ENCODE results near the gene FEM1B.

The FEM1B gene

DNA sequence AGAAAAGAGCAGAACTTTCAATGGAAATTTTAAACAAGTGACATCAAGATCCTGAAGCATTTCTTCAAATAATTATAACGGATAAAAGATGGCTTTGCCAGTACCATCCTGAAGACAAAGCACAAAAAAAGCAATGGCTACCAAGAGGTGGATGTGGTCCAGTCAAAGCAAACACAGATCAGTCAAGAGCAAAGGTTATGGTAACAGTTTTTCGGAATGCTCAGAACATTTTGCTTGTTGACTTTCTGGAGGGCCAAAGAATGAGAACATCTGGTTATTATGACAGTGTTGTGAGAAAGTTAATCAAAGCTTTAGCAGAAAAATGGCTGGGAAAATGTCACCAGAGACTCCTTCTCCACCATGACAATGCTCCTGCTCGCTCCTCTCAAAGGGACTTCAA lies 31.5 kb downstream of the FEM1B start:
- no peak for DNase-seq (ENCODE audit: low spot score)

DNA sequence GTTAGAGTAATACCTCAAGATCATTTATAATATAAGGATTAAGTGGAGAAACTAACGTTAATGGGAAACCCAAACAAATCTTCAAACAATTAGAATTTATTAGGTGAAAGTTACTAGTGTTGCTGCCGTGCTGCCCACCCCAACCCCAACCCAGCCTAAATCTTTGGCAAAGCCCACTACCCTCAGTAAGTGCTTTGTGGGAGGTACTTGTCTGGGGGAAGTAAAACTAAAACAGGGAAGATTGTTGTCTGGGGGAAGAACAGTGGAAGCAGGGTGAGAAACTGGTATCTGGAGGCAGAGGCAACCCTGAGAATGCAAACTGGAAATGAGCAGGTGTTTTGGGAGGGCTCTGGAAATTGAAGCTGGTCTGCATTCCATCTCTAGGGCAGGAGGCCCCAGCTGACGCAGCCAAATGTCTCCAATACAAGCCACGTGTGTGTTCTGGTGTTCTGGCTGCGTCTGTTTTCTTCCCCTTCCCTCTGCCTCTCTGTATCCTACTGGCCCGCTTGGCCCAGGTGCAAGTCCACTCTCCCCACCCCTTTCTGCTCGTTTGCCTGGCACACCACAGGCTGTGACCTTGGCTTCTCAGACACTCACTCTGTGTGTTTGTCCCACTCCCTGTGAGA lies 32.7 kb downstream of the FEM1B start:
- DNase-seq (ENCODE audit: low spot score) = no peak

DNA sequence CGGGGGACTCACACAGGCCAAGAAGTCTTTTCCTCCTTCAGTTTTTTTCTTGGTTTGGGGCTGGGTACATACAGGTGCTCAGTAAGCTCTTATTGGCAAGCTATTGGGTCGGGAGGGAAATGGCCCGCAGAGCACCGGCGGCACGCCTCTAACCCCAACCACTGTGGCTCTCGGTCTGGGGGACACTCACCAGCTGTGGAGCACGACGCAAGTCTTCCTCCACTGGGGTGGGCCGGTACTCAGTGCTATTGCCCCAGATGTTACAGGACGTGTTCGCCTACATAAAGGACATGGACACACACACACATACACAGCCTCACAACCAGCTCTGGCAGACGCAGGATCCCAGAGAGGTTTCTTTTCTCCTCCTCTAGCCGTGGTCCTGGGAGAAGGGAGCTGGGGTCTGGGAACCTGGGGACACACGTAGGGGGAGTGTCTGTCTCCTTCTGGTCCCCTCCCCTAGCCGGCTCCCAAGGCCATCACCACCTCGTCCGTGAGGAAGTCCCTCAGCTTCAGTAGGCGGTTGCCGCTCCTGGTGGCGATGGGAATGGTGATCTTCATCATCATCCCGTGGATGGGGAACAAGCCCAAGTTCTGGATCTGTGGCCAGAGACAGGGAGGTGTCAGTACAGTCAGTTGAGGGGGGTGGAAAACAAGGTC lies 33.4 kb downstream of the FEM1B start:
- no peak for DNase-seq (ENCODE audit: low spot score)

DNA sequence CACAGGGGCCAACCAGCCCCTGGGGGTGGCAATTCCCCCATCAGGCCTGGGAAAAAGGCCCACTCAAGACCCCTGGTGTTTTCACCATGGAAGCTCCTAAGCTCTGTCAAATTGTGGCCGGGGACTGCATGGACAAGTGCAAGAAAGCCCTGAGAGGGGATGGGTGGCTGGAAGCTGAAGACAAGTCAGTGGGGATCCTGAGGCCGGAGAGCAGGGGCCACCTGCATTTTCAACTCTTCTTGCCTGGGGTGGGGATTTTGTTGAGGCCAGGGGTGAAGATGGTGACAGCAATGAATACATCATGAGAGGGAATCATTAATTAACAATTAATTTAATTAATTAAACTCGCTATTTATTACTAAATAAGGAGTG lies 33.9 kb downstream of the FEM1B start:
- no peak for DNase-seq (ENCODE audit: low spot score)

DNA sequence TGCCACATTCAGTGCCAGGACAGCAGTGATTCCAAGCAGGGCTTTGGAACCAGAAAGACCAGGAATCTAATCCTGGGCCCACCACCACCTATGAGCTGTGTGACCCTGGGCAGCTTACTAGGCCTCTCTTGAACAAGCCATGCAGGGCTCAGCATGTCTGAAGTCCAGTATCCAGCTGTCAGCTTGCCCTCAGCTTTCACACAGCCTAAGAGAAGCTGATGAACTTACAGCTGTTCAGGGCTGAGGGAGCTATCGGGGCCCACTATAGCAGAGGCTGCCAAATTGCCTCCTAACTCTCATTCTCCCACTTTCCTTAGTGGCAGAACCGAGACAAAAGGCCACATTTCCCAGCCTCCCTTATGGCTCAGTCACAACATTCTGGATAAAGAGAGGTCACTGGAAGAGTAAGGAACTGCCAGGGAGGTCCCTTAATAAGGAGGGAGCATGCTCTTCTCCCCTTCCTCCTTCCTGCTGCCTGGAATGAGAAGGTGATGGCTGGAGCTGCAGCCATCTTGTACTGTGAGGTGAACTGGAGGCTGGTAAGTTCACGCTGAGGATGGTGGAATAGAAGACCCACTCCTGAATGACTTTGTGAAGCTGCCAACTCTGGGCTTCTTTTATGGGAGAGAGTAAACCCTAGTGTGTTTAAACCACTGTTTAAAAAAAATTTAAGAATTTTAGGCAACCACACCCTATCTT lies 34.5 kb downstream of the FEM1B start:
- DNase-seq (ENCODE audit: low spot score) = no peak

DNA sequence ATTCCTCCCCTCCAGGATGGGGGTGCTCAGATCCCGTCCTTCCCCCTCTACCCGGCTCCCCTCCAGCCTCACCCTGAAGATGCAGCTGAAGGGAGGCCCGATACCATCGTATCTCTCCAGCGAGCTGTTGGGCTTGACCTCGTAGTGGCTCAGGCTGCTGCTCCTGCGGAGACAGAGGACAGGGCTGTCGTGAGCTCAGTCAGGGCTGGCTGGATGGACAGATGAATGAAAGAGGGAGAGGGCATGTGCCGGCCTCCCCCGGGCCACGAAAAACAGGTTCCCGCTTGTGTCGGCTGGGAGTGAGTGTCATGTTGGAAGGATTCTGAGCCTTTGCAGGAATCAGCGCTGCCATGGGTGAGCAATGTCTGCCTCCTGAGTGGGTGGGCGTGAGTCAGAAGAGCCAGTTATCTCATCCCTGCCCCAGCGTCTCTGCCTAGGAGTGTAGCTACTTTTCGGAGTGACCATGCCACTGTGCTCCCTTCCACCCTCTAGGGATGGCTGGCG lies 35.2 kb downstream of the FEM1B start:
- DNase-seq (ENCODE audit: low spot score) = no peak

DNA sequence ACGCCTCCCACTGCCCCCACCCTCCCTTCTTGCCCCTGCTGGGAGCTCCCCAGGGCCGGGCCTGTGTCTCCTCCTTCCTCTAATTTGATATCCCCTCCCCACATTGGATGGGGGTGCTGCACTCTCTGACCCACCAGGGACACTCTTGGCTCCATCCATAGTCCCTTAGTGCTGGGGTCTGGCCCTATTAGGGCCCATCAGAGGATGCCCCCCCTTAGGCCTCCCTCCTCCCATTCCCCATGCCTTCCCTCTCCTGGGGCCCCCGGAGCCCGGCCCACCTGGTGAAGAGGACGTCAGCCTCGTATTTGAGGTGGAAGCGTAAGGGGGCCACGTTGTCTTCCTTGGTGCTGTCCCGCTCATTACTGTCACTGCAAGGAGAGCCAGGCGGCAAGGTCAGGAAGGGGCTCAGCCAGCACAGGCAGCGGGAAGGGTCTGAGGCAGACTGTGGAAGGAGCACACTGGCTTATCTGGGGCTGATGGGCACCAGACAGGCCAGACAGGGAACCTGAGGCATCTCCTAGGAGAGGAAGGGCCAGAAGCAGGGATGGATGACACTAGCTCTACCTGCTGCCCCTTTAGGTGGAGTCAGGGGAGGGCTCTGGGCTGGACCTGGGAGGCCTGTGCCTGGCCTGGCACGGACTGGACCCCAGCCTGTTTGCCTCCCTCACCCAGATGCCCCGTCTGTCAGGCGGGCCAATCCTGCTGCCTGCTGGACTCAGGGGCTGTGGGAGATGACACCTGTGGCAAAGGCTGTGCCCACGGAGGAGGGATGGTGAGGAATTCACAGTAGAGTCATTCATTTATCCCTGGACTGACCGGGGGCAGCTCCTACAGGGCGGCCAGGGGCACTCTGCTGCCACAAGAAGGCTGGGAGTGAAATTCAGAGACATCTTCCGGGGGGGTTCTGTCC lies 36.2 kb downstream of the FEM1B start:
- no peak for DNase-seq (ENCODE audit: low spot score)

DNA sequence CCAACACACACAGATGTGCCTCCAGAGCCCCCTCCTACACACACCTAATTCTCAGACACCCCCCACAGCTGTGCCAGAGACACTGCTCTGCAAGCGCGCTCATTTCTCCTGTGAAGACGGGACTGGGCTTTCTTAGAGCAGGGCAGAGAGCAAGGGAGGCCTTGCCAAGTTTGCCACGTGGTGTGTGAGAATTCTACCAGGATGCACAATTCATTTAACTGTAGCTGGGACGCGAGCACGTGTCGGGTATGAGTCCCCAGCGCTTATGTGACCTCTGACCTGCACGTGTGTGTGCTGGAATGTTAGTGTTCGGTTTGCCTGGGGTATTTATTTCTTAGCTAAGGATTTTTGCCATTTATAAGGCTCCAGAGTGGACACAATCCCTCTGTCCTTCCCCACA lies 37.0 kb downstream of the FEM1B start:
- no peak for DNase-seq (ENCODE audit: low spot score)

DNA sequence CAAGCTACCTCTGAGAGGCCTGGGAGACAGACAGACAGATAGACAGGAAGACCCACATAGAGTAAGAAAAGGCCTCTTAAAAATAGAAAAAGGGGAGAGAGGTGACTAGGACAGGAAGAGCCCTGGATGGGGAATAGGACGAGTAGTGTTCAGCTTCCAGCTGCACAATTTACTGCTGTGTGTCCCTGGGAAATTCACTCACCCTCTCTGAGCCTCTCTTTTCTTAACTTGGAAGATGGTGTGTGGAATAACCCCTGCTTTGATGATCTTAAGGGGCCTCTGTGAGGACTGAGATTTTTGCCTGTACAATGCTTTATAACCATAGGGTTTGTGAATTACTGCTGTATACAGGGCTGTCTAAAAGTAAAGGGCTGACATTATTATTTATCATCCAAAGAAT lies 37.5 kb downstream of the FEM1B start:
- DNase-seq (ENCODE audit: low spot score) = no peak

DNA sequence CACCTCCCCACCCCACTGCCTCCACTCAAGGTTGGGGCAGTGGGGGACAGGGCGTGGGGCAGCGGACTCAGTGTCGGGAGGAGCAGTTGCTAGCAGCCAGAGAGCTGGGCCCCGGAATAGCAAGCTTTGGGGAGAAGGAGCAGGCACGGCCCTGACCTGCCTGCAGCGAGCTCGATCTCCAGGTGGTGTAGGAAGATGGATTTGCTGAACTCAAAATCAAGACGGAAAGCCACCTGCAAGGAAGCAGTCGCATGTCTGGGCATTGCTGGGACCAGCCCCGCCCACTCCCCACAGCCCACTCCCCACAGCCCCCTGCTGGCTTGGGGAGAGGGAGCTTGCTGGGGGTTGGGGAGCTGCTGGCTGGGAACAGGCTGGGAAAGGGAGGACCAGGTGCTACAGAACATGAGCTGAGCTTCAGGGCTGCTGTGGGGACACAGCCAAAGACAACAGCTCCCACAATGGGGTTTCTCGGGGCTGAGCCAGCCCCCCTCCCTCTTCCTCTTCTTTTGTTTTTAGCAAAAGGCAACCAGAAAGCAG lies 38.0 kb downstream of the FEM1B start:
- DNase-seq (ENCODE audit: low spot score) = no peak

DNA sequence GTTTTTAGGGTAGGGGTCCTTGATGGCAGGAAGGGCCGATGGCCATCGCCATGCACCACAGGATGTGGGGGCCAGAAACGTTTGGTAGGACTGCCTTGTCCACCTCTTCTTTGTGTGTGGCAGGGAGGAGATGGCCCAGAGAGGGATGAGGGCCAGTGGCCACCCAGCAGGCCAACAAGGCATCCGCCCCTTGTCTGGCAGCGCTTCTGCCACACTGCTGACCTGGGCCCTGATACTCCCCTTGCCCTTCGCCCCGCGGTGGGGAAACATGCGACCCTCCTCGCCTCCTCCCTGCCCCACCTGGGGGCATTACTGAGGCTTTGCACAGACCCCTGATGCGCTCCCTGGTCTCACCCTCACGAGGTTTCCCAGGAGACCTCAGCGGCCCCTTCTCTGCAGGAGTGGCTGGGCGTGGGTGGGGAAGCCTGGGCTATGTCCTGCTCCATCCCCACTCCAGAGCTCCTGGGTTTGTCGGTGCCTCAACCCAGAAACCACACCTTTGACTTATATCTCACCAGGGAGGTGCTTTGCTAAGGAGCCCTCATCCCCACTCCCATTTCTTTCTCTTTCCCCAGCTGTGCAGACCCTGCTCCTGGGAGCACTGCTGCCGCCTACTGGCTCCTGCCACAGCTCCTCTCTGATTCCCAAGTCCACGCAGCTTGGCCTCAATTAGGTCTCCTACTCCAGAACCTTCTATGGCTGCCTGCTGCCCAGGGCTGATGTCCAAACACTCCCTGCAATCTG lies 38.7 kb downstream of the FEM1B start:
- DNase-seq (ENCODE audit: low spot score) = no peak

DNA sequence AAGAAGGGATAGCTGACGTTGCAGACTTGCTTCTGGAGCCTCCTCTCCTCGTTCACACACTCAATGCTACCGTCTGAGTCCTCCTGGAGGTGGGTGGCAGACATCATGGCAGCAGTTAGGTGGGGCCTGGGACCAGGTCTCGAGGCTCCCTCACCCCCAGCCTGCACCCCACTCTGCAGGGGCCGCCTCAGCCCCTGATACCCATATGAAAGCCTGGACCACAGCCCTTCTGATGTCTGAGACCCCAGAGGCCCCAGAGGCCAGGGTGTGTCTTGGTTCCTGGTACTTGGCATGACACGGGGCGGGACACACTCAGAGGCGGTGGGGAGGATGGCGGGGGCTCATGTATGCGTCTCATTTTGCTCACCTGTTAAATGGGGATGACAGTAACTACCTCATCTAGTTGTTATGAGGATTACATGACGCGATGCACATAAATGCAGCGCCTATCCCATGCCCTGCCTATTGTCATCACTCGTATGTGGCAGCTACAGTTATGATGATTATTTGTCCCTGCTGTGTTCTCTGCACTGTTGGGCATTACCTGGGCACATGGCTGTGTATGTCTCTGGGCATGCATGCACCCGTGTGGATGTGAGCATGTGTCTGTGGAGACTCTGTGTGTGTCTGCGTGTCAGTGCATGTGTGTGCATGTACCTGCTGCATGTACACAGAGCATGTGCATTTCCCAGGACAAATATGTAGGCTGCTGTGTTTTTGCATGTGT lies 39.9 kb downstream of the FEM1B start:
- no peak for DNase-seq (ENCODE audit: low spot score)

DNA sequence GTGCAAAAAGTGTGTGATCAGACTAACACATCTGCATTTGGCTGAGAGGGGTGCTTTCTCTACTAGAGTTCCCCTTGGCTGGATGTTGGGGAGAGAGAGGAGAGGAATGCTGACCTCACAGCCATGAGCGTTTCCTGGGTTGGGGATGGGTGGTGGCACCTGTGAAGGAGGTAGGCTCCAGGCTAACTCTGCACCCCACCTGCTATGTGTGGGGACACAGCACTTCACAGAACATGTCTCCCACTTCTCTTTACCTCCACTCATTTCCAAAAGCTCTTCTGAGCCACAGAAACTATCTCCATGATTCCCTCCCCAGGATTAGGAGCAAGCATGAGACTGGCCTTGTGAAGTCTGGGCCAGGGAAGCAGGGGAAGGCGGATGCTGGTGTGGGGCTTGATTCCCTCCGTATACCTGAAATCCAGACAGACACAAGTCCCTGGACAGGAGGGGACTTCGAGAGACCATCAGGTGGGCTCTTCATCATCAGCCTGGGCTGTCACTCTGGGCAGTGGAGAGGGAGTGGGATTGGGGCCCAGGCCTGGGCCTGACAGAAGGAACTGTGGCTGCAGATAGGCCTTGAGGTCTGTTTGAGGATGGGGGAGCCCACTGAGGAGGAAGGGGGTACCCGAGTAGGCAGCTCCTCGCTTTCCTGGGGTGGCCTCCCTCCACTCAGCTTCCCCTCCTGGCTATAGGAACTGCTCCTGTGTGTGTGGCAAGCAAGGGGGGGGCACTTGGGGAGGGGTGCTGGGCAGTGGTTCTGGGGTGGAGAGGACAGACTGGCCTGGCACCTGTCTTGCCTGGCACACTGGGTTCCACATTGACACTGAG lies 40.7 kb downstream of the FEM1B start:
- DNase-seq (ENCODE audit: low spot score) = no peak

DNA sequence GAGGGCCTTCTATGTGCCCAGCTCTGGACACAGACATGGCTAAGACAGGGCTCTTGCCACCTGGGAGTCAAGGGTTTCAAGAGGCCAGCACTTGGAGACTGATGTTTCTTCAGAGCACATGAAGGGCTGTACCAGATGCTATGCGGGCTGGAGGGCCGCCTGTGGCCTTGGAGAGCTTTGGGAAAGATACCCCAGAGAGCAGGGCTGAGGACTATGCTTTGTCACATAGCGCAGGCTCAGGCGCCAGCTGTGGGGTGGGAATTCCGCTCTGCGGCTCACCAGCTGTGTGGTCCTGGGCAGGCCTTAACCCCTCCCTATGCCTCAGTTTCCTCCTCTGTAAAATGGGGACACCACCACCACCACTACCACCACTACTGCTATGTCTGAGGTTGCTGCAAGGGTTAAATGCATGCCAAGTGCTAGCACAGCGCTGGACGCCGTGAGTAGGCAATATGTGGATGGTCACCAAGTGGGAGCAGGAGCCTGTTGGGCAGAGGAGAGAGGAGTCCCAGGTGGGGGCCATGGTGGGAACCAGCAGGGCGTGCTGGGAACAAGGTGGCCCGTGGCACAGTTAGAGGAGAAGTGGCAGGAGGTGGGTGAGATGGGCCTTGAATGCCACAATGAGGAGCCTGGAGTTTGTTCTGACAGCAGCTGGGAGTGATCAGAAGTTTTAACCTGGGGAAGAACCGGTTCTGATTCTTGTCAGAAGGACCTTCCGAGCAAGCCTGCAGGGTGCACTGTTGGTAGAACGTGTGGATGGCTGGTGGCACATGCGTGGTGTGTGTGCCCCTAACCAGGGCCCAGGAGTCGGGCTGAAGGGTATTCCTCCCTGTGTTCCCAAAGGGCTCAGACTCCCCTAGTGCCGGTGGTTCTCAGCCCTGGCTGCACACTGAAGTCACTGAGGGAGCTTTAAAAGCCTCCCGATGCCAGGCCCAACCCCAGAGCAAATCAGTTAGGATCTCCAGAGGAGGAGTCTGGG lies 41.7 kb downstream of the FEM1B start:
- DNase-seq (ENCODE audit: low spot score) = no peak

DNA sequence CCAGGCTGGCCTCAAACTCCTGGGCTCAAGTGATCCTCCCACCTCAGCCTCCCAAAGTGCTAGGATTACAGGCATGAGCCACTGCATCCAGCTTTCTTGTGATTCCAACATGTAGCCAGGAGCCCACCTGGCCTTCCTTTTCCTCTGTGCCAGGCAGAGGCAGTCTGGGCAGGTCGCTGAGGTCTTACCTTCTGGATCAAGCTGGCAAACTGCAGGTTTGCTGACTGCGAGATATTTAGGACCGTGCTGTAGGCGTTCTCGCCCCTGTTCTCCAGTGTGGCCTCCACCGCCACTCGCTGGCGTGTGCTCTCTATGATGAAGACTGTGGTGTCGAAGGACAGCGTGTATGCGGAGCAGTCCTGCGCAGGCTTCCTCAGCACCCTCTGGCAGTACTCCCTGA lies 42.5 kb downstream of the FEM1B start:
- no peak for DNase-seq (ENCODE audit: low spot score)

DNA sequence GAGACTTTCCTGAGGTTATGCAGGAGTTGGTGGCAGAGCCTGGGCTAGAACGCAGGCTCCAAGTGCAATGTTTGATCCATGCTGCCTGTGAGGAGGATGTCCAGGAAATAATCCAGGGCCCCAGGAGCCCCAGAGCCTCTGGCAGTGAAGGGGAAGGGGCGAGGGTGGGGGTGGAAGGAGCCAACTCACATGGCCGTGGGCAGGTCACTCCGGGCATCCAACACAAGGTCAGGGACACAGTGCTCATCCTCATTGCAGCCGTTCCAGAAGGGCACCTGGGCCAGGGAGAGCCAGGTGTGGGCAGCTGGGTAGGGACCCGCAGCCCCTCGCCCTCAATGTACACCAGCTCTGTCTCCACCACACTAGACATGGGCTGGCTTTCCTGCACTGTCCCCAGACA lies 43.7 kb downstream of the FEM1B start:
- DNase-seq (ENCODE audit: low spot score) = no peak

DNA sequence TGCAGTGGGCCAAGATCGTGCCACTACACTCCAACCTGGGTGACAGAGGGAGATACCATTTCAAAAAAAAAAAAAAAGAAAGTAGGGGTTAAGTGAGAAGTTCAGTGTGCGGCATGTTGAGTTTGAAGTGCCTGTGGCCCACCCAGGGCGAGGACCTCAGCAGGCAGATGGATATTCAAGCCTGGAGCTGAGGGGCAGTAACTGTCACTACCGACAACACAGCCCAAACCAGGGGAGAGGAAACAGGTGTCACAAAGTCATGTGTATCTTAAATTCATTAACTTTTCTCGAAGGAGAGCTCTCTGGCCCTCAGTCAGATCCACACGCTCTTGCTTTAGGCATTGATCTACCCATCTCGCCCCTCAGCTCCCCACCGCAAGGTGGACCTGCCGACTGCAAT lies 45.3 kb downstream of the FEM1B start:
- no peak for DNase-seq (ENCODE audit: low spot score)

DNA sequence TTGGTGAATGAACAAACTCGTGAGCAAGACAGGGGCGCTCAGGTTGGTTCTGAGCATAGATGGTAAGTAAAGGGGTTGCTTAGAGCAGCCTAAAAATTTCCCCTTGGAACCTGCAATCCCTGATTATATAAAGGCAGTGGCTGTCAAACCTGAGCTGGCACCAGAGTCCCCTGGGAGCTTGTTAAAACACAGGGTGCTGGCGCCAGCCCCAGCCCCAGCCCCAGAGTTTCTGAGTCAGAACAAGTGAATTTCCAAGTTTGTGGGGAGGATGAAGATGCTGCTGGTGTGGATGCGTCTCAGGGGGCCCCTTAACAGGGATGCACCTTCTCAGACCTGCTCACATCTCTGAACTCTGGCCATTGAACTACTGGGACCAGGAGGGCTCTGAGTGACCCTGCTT lies 48.2 kb downstream of the FEM1B start:
- no peak for DNase-seq (ENCODE audit: low spot score)
